ENCODE results near the gene BNC2.
"Not testable (repeated sequence)": the region's sequence is repeated elsewhere in the genome, so short reads cannot be mapped to it uniquely, and the experiment has no call there.

BNC2 gene

GRCh38 chr9:16539626-16540025 lies 330.8 kb downstream of the BNC2 start:
- not testable (repeated sequence) for DNase-seq (ENCODE audit: low spot score)

GRCh38 chr9:16535555-16535954 lies 334.9 kb downstream of the BNC2 start:
- no peak for DNase-seq (ENCODE audit: low spot score)

GRCh38 chr9:16532681-16533450 lies 337.6 kb downstream of the BNC2 start:
- no peak for DNase-seq (ENCODE audit: low spot score)

GRCh38 chr9:16532272-16532671 lies 338.2 kb downstream of the BNC2 start:
- DNase-seq (ENCODE audit: low spot score): no peak

- DNase-seq (ENCODE audit: low spot score): no peak
Observed at GRCh38 chr9:16530669-16531642, 339.5 kb downstream of the BNC2 start.

- DNase-seq (ENCODE audit: low spot score): no peak
Observed at GRCh38 chr9:16527573-16527972, 342.9 kb downstream of the BNC2 start.

GRCh38 chr9:16526380-16526779 lies 344.1 kb downstream of the BNC2 start:
- no peak for DNase-seq (ENCODE audit: low spot score)

GRCh38 chr9:16524823-16525222 lies 345.6 kb downstream of the BNC2 start:
- no peak for DNase-seq (ENCODE audit: low spot score)

- DNase-seq (ENCODE audit: low spot score): no peak
Observed at GRCh38 chr9:16524078-16524477, 346.4 kb downstream of the BNC2 start.

- no peak for DNase-seq (ENCODE audit: low spot score)
Observed at GRCh38 chr9:16521868-16522411, 348.5 kb downstream of the BNC2 start.

GRCh38 chr9:16519001-16519400 lies 351.5 kb downstream of the BNC2 start:
- DNase-seq (ENCODE audit: low spot score): no peak

- no peak for DNase-seq (ENCODE audit: low spot score)
Observed at GRCh38 chr9:16516891-16517290, 353.6 kb downstream of the BNC2 start.

GRCh38 chr9:16515879-16516301 lies 354.6 kb downstream of the BNC2 start:
- no peak for DNase-seq (ENCODE audit: low spot score)

- no peak for DNase-seq (ENCODE audit: low spot score)
Observed at GRCh38 chr9:16515207-16515606, 355.3 kb downstream of the BNC2 start.

- DNase-seq (ENCODE audit: low spot score): no peak
Observed at GRCh38 chr9:16514131-16514530, 356.3 kb downstream of the BNC2 start.

GRCh38 chr9:16512281-16512680 lies 358.2 kb downstream of the BNC2 start:
- no peak for DNase-seq (ENCODE audit: low spot score)

- DNase-seq (ENCODE audit: low spot score): no peak
Observed at GRCh38 chr9:16510482-16510881, 360.0 kb downstream of the BNC2 start.

GRCh38 chr9:16509997-16510396 lies 360.5 kb downstream of the BNC2 start:
- DNase-seq (ENCODE audit: low spot score): no peak

GRCh38 chr9:16505199-16505598 lies 365.3 kb downstream of the BNC2 start:
- DNase-seq (ENCODE audit: low spot score): no peak

GRCh38 chr9:16501726-16502125 lies 368.7 kb downstream of the BNC2 start:
- no peak for DNase-seq (ENCODE audit: low spot score)

GRCh38 chr9:16501141-16501540 lies 369.3 kb downstream of the BNC2 start:
- no peak for DNase-seq (ENCODE audit: low spot score)

- DNase-seq (ENCODE audit: low spot score): no peak
Observed at GRCh38 chr9:16500386-16500785, 370.1 kb downstream of the BNC2 start.

GRCh38 chr9:16499892-16500291 lies 370.6 kb downstream of the BNC2 start:
- no peak for DNase-seq (ENCODE audit: low spot score)

Measured in LoVo (cell line).